Liver (tissue), 9 donors: ENCODE data around the gene PNKD. TPM values are rescaled to one million over a fixed set of nuclear protein-coding genes. Genes with fewer than 3 reads are reported as not detected.

Source experiments
- DNase-seq: peaks from one replicate; pipeline ENCODE4 v3.0.0-alpha.2; 2017; ENCODE audit warnings: low spot score
- H3K27ac ChIP-seq, 2 donors: one replicate each; pipeline ENCODE4 v1.7.0; 2013; ENCODE audit warnings: inconsistent platforms in 2 of 2, low read length in 2 of 2, control low read depth in 1 of 2, low read depth in 1 of 2, mild to moderate bottlenecking in 1 of 2
- H3K27me3 ChIP-seq, 4 donors: one replicate each; pipeline versions ENCODE4 v1.6.1 to v1.7.0; 2013; ENCODE audit warnings: low read length in 3 of 4, inconsistent platforms in 1 of 4, mild to moderate bottlenecking in 1 of 4, moderate library complexity in 1 of 4; ENCODE audit not compliant: control insufficient read depth in 4 of 4, insufficient read depth in 4 of 4
- H3K36me3 ChIP-seq, 4 donors: one replicate each; pipeline versions ENCODE4 v1.6.1 to v1.7.0; 2013; ENCODE audit warnings: low read length in 3 of 4, mild to moderate bottlenecking in 3 of 4, low read depth in 1 of 4, moderate library complexity in 1 of 4; ENCODE audit not compliant: control insufficient read depth in 4 of 4, insufficient read depth in 3 of 4
- H3K4me1 ChIP-seq, 4 donors: one replicate each; pipeline versions ENCODE4 v1.6.1 to v1.7.0; 2013; ENCODE audit warnings: low read length in 3 of 4, mild to moderate bottlenecking in 3 of 4, moderate library complexity in 1 of 4; ENCODE audit not compliant: control insufficient read depth in 4 of 4, insufficient read depth in 4 of 4
- H3K4me3 ChIP-seq, 3 donors: one replicate each; pipeline versions ENCODE4 v1.6.1 to v1.7.0; 2013; ENCODE audit warnings: low read length in 3 of 3, control low read depth in 1 of 3, low read depth in 1 of 3, mild to moderate bottlenecking in 1 of 3
- H3K9ac ChIP-seq, 2 donors: one replicate each; pipeline ENCODE4 v1.7.0; 2013; ENCODE audit warnings: low read length in 2 of 2, mild to moderate bottlenecking in 2 of 2, moderate library complexity in 2 of 2, control low read depth in 1 of 2, low read depth in 1 of 2
- H3K9me3 ChIP-seq, 4 donors: one replicate each; pipeline versions ENCODE4 v1.6.1 to v1.7.0; 2013; ENCODE audit warnings: low read length in 3 of 4; ENCODE audit not compliant: control insufficient read depth in 4 of 4
- ATF3 ChIP-seq: IDR thresholded peaks from 2 replicates; pipeline ENCODE4 v1.6.1; 2016; ENCODE audit warnings: antibody characterized with exemption
- EGR1 ChIP-seq, 2 donors: IDR thresholded peaks; 2 replicates each; pipeline ENCODE4 v1.6.1; 2016 to 2018; ENCODE audit warnings: antibody characterized with exemption in 2 of 2, low read depth in 2 of 2
- FOXA1 ChIP-seq: IDR thresholded peaks from 2 replicates; pipeline ENCODE4 v1.6.1; 2016; ENCODE audit warnings: antibody characterized with exemption
- FOXA2 ChIP-seq: IDR thresholded peaks from 2 replicates; pipeline ENCODE4 v1.6.1; 2016; ENCODE audit warnings: antibody characterized with exemption
- GABPA ChIP-seq, 2 donors: IDR thresholded peaks in 1 of 2; conservative IDR thresholded peaks in 1 of 2; 2 replicates each; pipeline ENCODE4 v1.6.1; 2016; ENCODE audit warnings: antibody characterized with exemption in 2 of 2, mild to moderate bottlenecking in 1 of 2, moderate library complexity in 1 of 2
- HNF4A ChIP-seq, 2 donors: conservative IDR thresholded peaks; 2 replicates each; pipeline ENCODE4 v1.6.1; 2016; ENCODE audit warnings: antibody characterized with exemption in 2 of 2, mild to moderate bottlenecking in 2 of 2
- HNF4G ChIP-seq: IDR thresholded peaks from 2 replicates; pipeline ENCODE4 v1.6.1; 2016; ENCODE audit warnings: antibody characterized with exemption
- JUND ChIP-seq, 2 donors: IDR thresholded peaks; 2 replicates each; pipeline ENCODE4 v1.6.1; 2016; ENCODE audit warnings: antibody characterized with exemption in 2 of 2
- NR2F2 ChIP-seq: IDR thresholded peaks from 2 replicates; pipeline ENCODE4 v1.6.1; 2016; ENCODE audit warnings: antibody characterized with exemption
- RAD21 ChIP-seq, 2 donors: IDR thresholded peaks; 2 replicates each; pipeline ENCODE4 v1.6.1; 2016; ENCODE audit warnings: antibody characterized with exemption in 2 of 2, mild to moderate bottlenecking in 2 of 2
- REST ChIP-seq: IDR thresholded peaks from 2 replicates; pipeline ENCODE4 v1.6.1; 2016; ENCODE audit warnings: antibody characterized with exemption, mild to moderate bottlenecking
- SP1 ChIP-seq: IDR thresholded peaks from 2 replicates; pipeline ENCODE4 v1.6.1; 2018; ENCODE audit warnings: antibody characterized with exemption, mild to moderate bottlenecking
- TAF1 ChIP-seq: conservative IDR thresholded peaks from 2 replicates; pipeline ENCODE4 v1.6.1; 2016; ENCODE audit warnings: antibody characterized with exemption, mild to moderate bottlenecking
- YY1 ChIP-seq: IDR thresholded peaks from 2 replicates; pipeline ENCODE4 v1.6.1; 2016; ENCODE audit warnings: antibody characterized with exemption, mild to moderate bottlenecking
- ZBTB33 ChIP-seq: IDR thresholded peaks from 2 replicates; pipeline ENCODE4 v1.6.1; 2016; ENCODE audit warnings: antibody characterized with exemption
- WGBS: extraction: QIAGEN DNeasy Blood & Tissue Kit; methylation state at CpG from one replicate; pipeline ENCODE4 v1.1.7; 2013; 5-methylcytosine and 5-hydroxymethylcytosine counted together
- polyA plus RNA-seq, 2 donors: library from polyadenylated mRNA; stranded (reverse) in 1 of 2; unstranded in 1 of 2; fragments of 200-250 nt in 1 of 2; fragments of >200 nt in 1 of 2; fragmentation: Nextera tagmentation in 1 of 2; extraction: Ambion mirVana in 1 of 2; gene quantifications; one replicate each; pipeline versions ENCODE4 v1.2.1 to v1.2.3, GENCODE V29; 2013 to 2015
- total RNA-seq, 2 donors: library from RNA; depleted of rRNA; stranded (reverse); fragments of >200 nt; gene quantifications; one replicate each; pipeline ENCODE4 v1.2.3, GENCODE V29; 2014
- TF ChIP-seq, protein P1 (sequence below): IDR thresholded peaks from 2 replicates; pipeline ENCODE4 v1.6.1; 2016; ENCODE audit warnings: antibody characterized with exemption
- TF ChIP-seq, protein P2 (sequence below): fragments of 150-350 bp; IDR thresholded peaks from 2 replicates; pipeline ENCODE4 v1.5.1; 2017; ENCODE audit warnings: improper control_type of control experiment, low read depth, low read length; ENCODE audit not compliant: missing input control
- donor health status: healthy.
- donor health status: healthy.
- donor health status: healthy.
- donor health status: healthy.
- donor health status: healthy.

Gene PNKD
- total and polyA plus RNA-seq, 4 donors: 28.5 to 161 (median 94.9) TPM

- Histone ChIP-seq H3K27ac (no peak overlapping the region), H3K4me1 (peaks cover 13 to 23% (median 19%) of the 10 kb centered on the region in 4 donors), H3K9ac (no peak overlapping the region), H3K36me3 (peaks cover 0 to 2% (median under 1%) of the 10 kb centered on the region in 4 donors), H3K9me3 (no peaks in the 10 kb centered on the region), H3K27me3 (no peaks in the 10 kb centered on the region), H3K4me3 (no peak overlapping the region)
- DNase-seq: no peak
- TF ChIP-seq NR2F2 (no peak), GABPA (IDR thresholded peaks at IDR 0.05 in 1 of 2, conservative IDR thresholded peaks at IDR 0.05 in 1 of 2) (no peak), HNF4G (no peak), REST (no peak), FOXA1 (no peak), SP1 (no peak), ATF3 (no peak), HNF4A (conservative IDR thresholded peaks at IDR 0.05) (no peak), EGR1 (IDR thresholded peaks at IDR 0.05; ENCODE audit: low read depth in 2 of 2) (no peak), JUND (IDR thresholded peaks at IDR 0.05) (no peak), YY1 (no peak), ZBTB33 (no peak), FOXA2 (no peak), TAF1 (no peak), RAD21 (IDR thresholded peaks at IDR 0.05) (no peak)
- TF ChIP-seq, protein P1, sequence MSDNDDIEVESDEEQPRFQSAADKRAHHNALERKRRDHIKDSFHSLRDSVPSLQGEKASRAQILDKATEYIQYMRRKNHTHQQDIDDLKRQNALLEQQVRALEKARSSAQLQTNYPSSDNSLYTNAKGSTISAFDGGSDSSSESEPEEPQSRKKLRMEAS: no peak
- TF ChIP-seq, protein P2, sequence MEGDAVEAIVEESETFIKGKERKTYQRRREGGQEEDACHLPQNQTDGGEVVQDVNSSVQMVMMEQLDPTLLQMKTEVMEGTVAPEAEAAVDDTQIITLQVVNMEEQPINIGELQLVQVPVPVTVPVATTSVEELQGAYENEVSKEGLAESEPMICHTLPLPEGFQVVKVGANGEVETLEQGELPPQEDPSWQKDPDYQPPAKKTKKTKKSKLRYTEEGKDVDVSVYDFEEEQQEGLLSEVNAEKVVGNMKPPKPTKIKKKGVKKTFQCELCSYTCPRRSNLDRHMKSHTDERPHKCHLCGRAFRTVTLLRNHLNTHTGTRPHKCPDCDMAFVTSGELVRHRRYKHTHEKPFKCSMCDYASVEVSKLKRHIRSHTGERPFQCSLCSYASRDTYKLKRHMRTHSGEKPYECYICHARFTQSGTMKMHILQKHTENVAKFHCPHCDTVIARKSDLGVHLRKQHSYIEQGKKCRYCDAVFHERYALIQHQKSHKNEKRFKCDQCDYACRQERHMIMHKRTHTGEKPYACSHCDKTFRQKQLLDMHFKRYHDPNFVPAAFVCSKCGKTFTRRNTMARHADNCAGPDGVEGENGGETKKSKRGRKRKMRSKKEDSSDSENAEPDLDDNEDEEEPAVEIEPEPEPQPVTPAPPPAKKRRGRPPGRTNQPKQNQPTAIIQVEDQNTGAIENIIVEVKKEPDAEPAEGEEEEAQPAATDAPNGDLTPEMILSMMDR: no peak
- WGBS: 76% methylated on average over 8 of the region's 8 CpGs
Observed at GRCh38 chr2:218329826-218330593, 59.7 kb downstream of the PNKD start.
